BJ (cell line): ENCODE results near the gene CLPTM1. TPM values are rescaled to one million over a fixed set of nuclear protein-coding genes. Genes with fewer than 3 reads are reported as not detected.

Experiments
- CTCF ChIA-PET: fragments of 350-600 bp; formaldehyde crosslinking; extraction: SDS; loops from one replicate; lab custom pipeline; 2021; ENCODE audit warnings: antibody characterized with exemption, inconsistent platforms; lab: Yijun Ruan, JAX
- POLR2A ChIA-PET: fragments of 300-600 bp; sonication (Branson Sonifier 250); formaldehyde crosslinking; extraction: SDS; loops from one replicate; lab custom pipeline; 2021; ENCODE audit warnings: antibody characterized with exemption; lab: Charles Lee
- DNase-seq: peaks from one replicate; pipeline ENCODE4 v3.0.0-alpha.2; 2011; ENCODE audit warnings: low read depth
- H3K27me3 ChIP-seq: 2 replicates; pipeline ENCODE4 v1.6.0; 2011; ENCODE audit warnings: low read length; ENCODE audit not compliant: control insufficient read depth, insufficient read depth
- H3K36me3 ChIP-seq: 2 replicates; pipeline ENCODE4 v1.5.1; 2011; ENCODE audit warnings: low read length; ENCODE audit not compliant: control insufficient read depth, insufficient read depth
- H3K4me3 ChIP-seq: 2 replicates; pipeline ENCODE4 v1.5.1; 2011; ENCODE audit warnings: low read depth, mild to moderate bottlenecking, control low read depth, low read length
- CTCF ChIP-seq: IDR thresholded peaks from 2 replicates; pipeline ENCODE4 v1.5.1; 2011; ENCODE audit warnings: low read depth, mild to moderate bottlenecking, control low read depth, inconsistent platforms, low read length, moderate library complexity; ENCODE audit not compliant: insufficient read depth
- polyA plus RNA-seq: library from polyadenylated mRNA; depleted of rRNA; stranded (reverse); fragments of >200 nt; gene quantifications from 2 replicates; pipeline ENCODE4 v1.2.3, GENCODE V29; 2011

The CLPTM1 gene
- polyA plus RNA-seq, 1 experiment = 127 TPM

- POLR2A ChIA-PET = no interaction called here
- H3K4me3 ChIP-seq = no peak overlapping the region
- no peak for DNase-seq
- CTCF ChIA-PET = interaction anchor here (1.0 to 12.3 kb wide), 4 partner anchors 22 to 53 kb away, joined by 3 to 151 read pairs (median 4); partner anchors contain the start of gene APOE
- peaks cover 2% of the 10 kb centered on the region; the same call in 1 of the 2 replicates for H3K36me3 ChIP-seq
- TF ChIP-seq CTCF = no peak
- H3K27me3 ChIP-seq = no peaks in the 10 kb centered on the region
Observed at GRCh38 chr19:44948237-44948636, 6.9 kb upstream of the CLPTM1 start.

- no peak for DNase-seq
- ChIA-PET POLR2A (no interaction called here), CTCF (interaction anchor here (1.1 to 12.3 kb wide), 3 partner anchors 23 to 53 kb away, joined by 3 to 151 read pairs (median 5); partner anchors contain the start of gene APOE)
- no peaks in the 10 kb centered on the region for H3K27me3 ChIP-seq
- no peak overlapping the region for H3K4me3 ChIP-seq
- no peak for TF ChIP-seq CTCF
- peaks cover 2% of the 10 kb centered on the region; the same call in 1 of the 2 replicates for H3K36me3 ChIP-seq
Observed at GRCh38 chr19:44948763-44949374, 6.3 kb upstream of the CLPTM1 start.

GRCh38 chr19:44949550-44949949 lies 5.6 kb upstream of the CLPTM1 start:
- POLR2A ChIA-PET = no interaction called here
- Histone ChIP-seq H3K36me3 (peaks cover 2% of the 10 kb centered on the region; the same call in 1 of the 2 replicates), H3K4me3 (no peak overlapping the region), H3K27me3 (no peaks in the 10 kb centered on the region)
- TF ChIP-seq CTCF = no peak
- CTCF ChIA-PET = interaction anchor here (1.6 to 12.3 kb wide), 2 partner anchors 24 to 45 kb away, joined by 5 to 151 read pairs; partner anchors contain the start of gene APOE
- no peak for DNase-seq

GRCh38 chr19:44951179-44952159 lies 3.7 kb upstream of the CLPTM1 start:
- Histone ChIP-seq H3K36me3 (peaks cover 2% of the 10 kb centered on the region; the same call in 1 of the 2 replicates), H3K4me3 (no peak overlapping the region), H3K27me3 (no peaks in the 10 kb centered on the region)
- TF ChIP-seq CTCF = peak; percentile 83
- CTCF ChIA-PET = interaction anchor here (0.7 to 12.3 kb wide), 15 partner anchors 8 to 291 kb away, joined by 3 to 151 read pairs (median 4); partner anchors contain the start of gene APOE
- POLR2A ChIA-PET = interaction anchor here (0.6 kb wide), 1 partner anchor 37 kb away, joined by 3 read pairs; no protein-coding TSS in a partner anchor
- no peak for DNase-seq
